H1 (cell line): Measurements from ENCODE around the gene SIRT7. TPM values are rescaled to one million over a fixed set of nuclear protein-coding genes. Genes with fewer than 3 reads are reported as not detected.

Source experiments
- CTCF ChIA-PET: fragments of 300-600 bp; sonication (Branson Sonifier 250); formaldehyde crosslinking; loops from one replicate; lab custom pipeline; 2021; ENCODE audit not compliant: partially characterized antibody; lab: Charles Lee
- POLR2A ChIA-PET: fragments of 300-600 bp; sonication (Branson Sonifier 250); formaldehyde crosslinking; loops from one replicate; lab custom pipeline; 2021; ENCODE audit warnings: inconsistent platforms; ENCODE audit not compliant: partially characterized antibody; lab: Charles Lee
- DNase-seq, 2 experiments: peaks; one replicate each; pipeline versions ENCODE4 v3.0.0 to v3.0.0-alpha.2; 2010 to 2022; ENCODE audit warnings: low spot score in 2 of 2, low read depth in 1 of 2, mixed read lengths in 1 of 2
- FAIRE-seq: peaks from 2 replicates; lab custom pipeline; 2011; peaks lifted over from hg19 to GRCh38; lab: Jason Lieb, UNC
- H2AFZ ChIP-seq: 2 replicates; pipeline ENCODE4 v1.8.1; 2012; ENCODE audit warnings: low read length, inconsistent platforms
- H2AK5ac ChIP-seq: 2 replicates; pipeline ENCODE4 v1.6.1; 2013; ENCODE audit warnings: low read depth, low read length
- H2BK120ac ChIP-seq: replicated peaks from 2 replicates; pipeline ENCODE3; 2013; ENCODE audit warnings: low read depth, low read length, inconsistent platforms
- H2BK12ac ChIP-seq: 2 replicates; pipeline ENCODE4 v1.6.1; 2013; ENCODE audit warnings: low read depth, low read length
- H2BK15ac ChIP-seq: 2 replicates; pipeline ENCODE4 v1.6.1; 2013; ENCODE audit warnings: low read length
- H2BK20ac ChIP-seq: 2 replicates; pipeline ENCODE4 v1.6.1; 2013; ENCODE audit warnings: low read length
- H2BK5ac ChIP-seq: 2 replicates; pipeline ENCODE4 v1.6.1; 2013; ENCODE audit warnings: low read depth, low read length
- H3K14ac ChIP-seq: 2 replicates; pipeline ENCODE4 v1.6.1; 2013; ENCODE audit warnings: inconsistent platforms; ENCODE audit not compliant: insufficient read length
- H3K18ac ChIP-seq: 2 replicates; pipeline ENCODE4 v1.6.1; 2013; ENCODE audit warnings: low read length; ENCODE audit errors: extremely low read depth
- H3K23ac ChIP-seq: 2 replicates; pipeline ENCODE4 v1.6.1; 2013; ENCODE audit warnings: inconsistent platforms; ENCODE audit not compliant: insufficient read length
- H3K23me2 ChIP-seq: 2 replicates; pipeline ENCODE4 v1.6.1; 2013; ENCODE audit warnings: low read depth, low read length
- H3K27ac ChIP-seq: 2 replicates; pipeline ENCODE4 v1.6.1; 2011; ENCODE audit warnings: low read depth, low read length, inconsistent platforms
- H3K27me3 ChIP-seq, 4 experiments: replicated peaks in 1 of 4; 1 replicate in 1 of 4; 2 replicates in 3 of 4; pipeline versions ENCODE4 v1.6.1 to v1.8.1; 2011 to 2013; ENCODE audit warnings: low read length in 3 of 4, mild to moderate bottlenecking in 3 of 4, inconsistent platforms in 2 of 4, mixed read lengths in 2 of 4, moderate library complexity in 1 of 4; ENCODE audit not compliant: control insufficient read depth in 3 of 4, insufficient read depth in 3 of 4; ENCODE audit errors: extremely low read depth in 1 of 4
- H3K36me3 ChIP-seq, 4 experiments: 2 replicates each; pipeline versions ENCODE4 v1.6.1 to v1.8.1; 2011 to 2013; ENCODE audit warnings: mild to moderate bottlenecking in 4 of 4, low read length in 3 of 4, moderate library complexity in 2 of 4, control low read depth in 1 of 4, inconsistent platforms in 1 of 4; ENCODE audit not compliant: insufficient read depth in 4 of 4, control insufficient read depth in 2 of 4
- H3K4ac ChIP-seq: replicated peaks from 2 replicates; pipeline ENCODE3; 2013; ENCODE audit warnings: low read length, low read depth, mixed read lengths, inconsistent platforms; ENCODE audit not compliant: insufficient read length
- H3K4me1 ChIP-seq, 4 experiments: replicated peaks in 1 of 4; 1 replicate in 1 of 4; 2 replicates in 3 of 4; pipeline versions ENCODE4 v1.6.1 to v1.8.1; 2011 to 2013; ENCODE audit warnings: low read length in 3 of 4, inconsistent platforms in 2 of 4, mixed read lengths in 1 of 4; ENCODE audit not compliant: insufficient read depth in 4 of 4, control insufficient read depth in 3 of 4
- H3K4me2 ChIP-seq, 2 experiments: 2 replicates each; pipeline versions ENCODE4 v1.6.1 to v1.8.1; 2011 to 2013; ENCODE audit warnings: low read depth in 2 of 2, low read length in 2 of 2, control low read depth in 1 of 2, inconsistent platforms in 1 of 2, mild to moderate bottlenecking in 1 of 2; ENCODE audit not compliant: insufficient read depth in 1 of 2
- H3K4me3 ChIP-seq, 4 experiments: fragments of 200-600, 300-600 bp in 1 of 4; sonication (generic), shearing (Covaris generic), sonication (Bioruptor Twin) in 1 of 4; 2 replicates each; pipeline versions ENCODE4 v1.5.1 to v1.8.1; 2011 to 2016; ENCODE audit warnings: low read length in 4 of 4, low read depth in 3 of 4, control low read depth in 2 of 4, inconsistent platforms in 2 of 4, mild to moderate bottlenecking in 2 of 4, mixed read lengths in 1 of 4, moderate library complexity in 1 of 4; ENCODE audit not compliant: insufficient read depth in 2 of 4; ENCODE audit errors: extremely low read depth in 1 of 4
- H3K56ac ChIP-seq: replicated peaks from 2 replicates; pipeline ENCODE3; 2013; ENCODE audit warnings: low read depth, mild to moderate bottlenecking, mixed read lengths, low read length, inconsistent platforms; ENCODE audit not compliant: insufficient read length
- H3K79me1 ChIP-seq: 2 replicates; pipeline ENCODE4 v1.6.1; 2013; ENCODE audit warnings: low read depth, low read length, control low read depth
- H3K79me2 ChIP-seq, 2 experiments: 2 replicates each; pipeline versions ENCODE4 v1.6.1 to v1.8.1; 2012 to 2013; ENCODE audit warnings: low read length in 2 of 2, mild to moderate bottlenecking in 2 of 2, inconsistent platforms in 1 of 2; ENCODE audit not compliant: insufficient read depth in 2 of 2, control insufficient read depth in 1 of 2
- H3K9ac ChIP-seq, 4 experiments: replicated peaks in 1 of 4; 1 replicate in 1 of 4; 2 replicates in 3 of 4; pipeline versions ENCODE4 v1.6.1 to v1.8.1; 2011 to 2013; ENCODE audit warnings: low read depth in 3 of 4, low read length in 3 of 4, control low read depth in 2 of 4, mild to moderate bottlenecking in 2 of 4, moderate library complexity in 2 of 4, inconsistent platforms in 1 of 4; ENCODE audit errors: extremely low read depth in 1 of 4
- H3K9me3 ChIP-seq, 2 experiments: 2 replicates each; pipeline versions ENCODE4 v1.6.1 to v1.8.1; 2012 to 2013; ENCODE audit warnings: mild to moderate bottlenecking in 2 of 2, moderate library complexity in 2 of 2, control low read depth in 1 of 2, inconsistent platforms in 1 of 2, low read depth in 1 of 2, low read length in 1 of 2, mixed read lengths in 1 of 2; ENCODE audit not compliant: insufficient read depth in 2 of 2
- H4K20me1 ChIP-seq, 2 experiments: replicated peaks in 1 of 2; 2 replicates each; pipeline versions ENCODE3 to v1.8.1; 2011 to 2013; ENCODE audit warnings: inconsistent platforms in 2 of 2, low read length in 2 of 2, mild to moderate bottlenecking in 1 of 2; ENCODE audit not compliant: insufficient read depth in 2 of 2, control insufficient read depth in 1 of 2
- H4K5ac ChIP-seq: 2 replicates; pipeline ENCODE4 v1.6.1; 2013; ENCODE audit warnings: low read length, low read depth, mixed read lengths, inconsistent platforms; ENCODE audit not compliant: insufficient read length
- H4K8ac ChIP-seq: 2 replicates; pipeline ENCODE4 v1.8.0; 2013; ENCODE audit warnings: mild to moderate bottlenecking, moderate library complexity, low read length, inconsistent platforms; ENCODE audit not compliant: insufficient read depth; ENCODE audit errors: extremely low read depth
- H4K91ac ChIP-seq: replicated peaks from 2 replicates; pipeline ENCODE3; 2013; ENCODE audit warnings: low read length, mixed read lengths, inconsistent platforms; ENCODE audit not compliant: insufficient read length
- CEBPB ChIP-seq: IDR thresholded peaks from 2 replicates; pipeline ENCODE4 v1.6.1; 2012; ENCODE audit warnings: low read depth, low read length
- EP300 ChIP-seq, 2 experiments: IDR thresholded peaks; 1 replicate in 1 of 2; 2 replicates in 1 of 2; pipeline ENCODE4 v1.6.1; 2011 to 2012; ENCODE audit warnings: low read depth in 2 of 2, low read length in 2 of 2, mild to moderate bottlenecking in 2 of 2, borderline replicate concordance in 1 of 2, inconsistent platforms in 1 of 2, moderate library complexity in 1 of 2
- HDAC2 ChIP-seq, 2 experiments: fragments of 300-600 bp in 1 of 2; sonication (generic) in 1 of 2; IDR thresholded peaks; 2 replicates each; pipeline ENCODE4 v1.6.1; 2011 to 2012; ENCODE audit warnings: low read depth in 2 of 2, low read length in 2 of 2, mild to moderate bottlenecking in 2 of 2, moderate library complexity in 2 of 2, borderline replicate concordance in 1 of 2, inconsistent platforms in 1 of 2
- JUND ChIP-seq: IDR thresholded peaks from 2 replicates; pipeline ENCODE4 v1.6.1; 2011; ENCODE audit warnings: mild to moderate bottlenecking, improper control_type of control experiment, low read length
- KDM4A ChIP-seq: IDR thresholded peaks from one replicate; pipeline ENCODE4 v1.7.1; 2012; ENCODE audit warnings: low read depth, mild to moderate bottlenecking, moderate library complexity, low read length, inconsistent platforms; ENCODE audit not compliant: severe bottlenecking
- RAD21 ChIP-seq, 2 experiments: IDR thresholded peaks in 1 of 2; conservative IDR thresholded peaks in 1 of 2; 2 replicates each; pipeline ENCODE4 v1.6.1; 2011; ENCODE audit warnings: low read depth in 2 of 2, low read length in 2 of 2, improper control_type of control experiment in 1 of 2, inconsistent platforms in 1 of 2, mild to moderate bottlenecking in 1 of 2, moderate library complexity in 1 of 2
- SIN3A ChIP-seq, 2 experiments: IDR thresholded peaks in 1 of 2; conservative IDR thresholded peaks in 1 of 2; 2 replicates each; pipeline ENCODE4 v1.6.1; 2011 to 2012; ENCODE audit warnings: low read length in 2 of 2, improper control_type of control experiment in 1 of 2, low read depth in 1 of 2, mild to moderate bottlenecking in 1 of 2
- SP1 ChIP-seq: IDR thresholded peaks from 2 replicates; pipeline ENCODE4 v1.6.1; 2011; ENCODE audit warnings: low read depth, low read length
- TAF1 ChIP-seq: IDR thresholded peaks from 2 replicates; pipeline ENCODE4 v1.6.1; 2011; ENCODE audit warnings: mild to moderate bottlenecking, low read depth, low read length
- TEAD4 ChIP-seq: IDR thresholded peaks from 2 replicates; pipeline ENCODE4 v1.6.1; 2012; ENCODE audit warnings: low read depth, low read length, inconsistent platforms, mixed read lengths
- WGBS, 2 experiments: shearing (Covaris generic) in 1 of 2; methylation state at CpG; one replicate each; pipeline versions ENCODE4 v1.1.6 to v1.1.7; 2013 to 2015; ENCODE audit warnings: low lambda C conversion rate in 2 of 2, mixed read lengths in 2 of 2, inconsistent platforms in 1 of 2, low coverage in 1 of 2, missing lambda C conversion rate in 1 of 2; ENCODE audit not compliant: insufficient replicate concordance in 2 of 2, insufficient coverage in 1 of 2, insufficient read length in 1 of 2; ENCODE audit errors: extremely low coverage in 1 of 2, missing lambda C conversion rate in 1 of 2; 5-methylcytosine and 5-hydroxymethylcytosine counted together
- polyA plus RNA-seq, 7 experiments: library from polyadenylated mRNA; depleted of rRNA in 3 of 7; stranded (reverse) in 5 of 7; unstranded in 2 of 7; fragments of >200 nt in 5 of 7; fragments of 200-250 nt in 2 of 7; gene quantifications; 1 replicate in 5 of 7; 2 replicates in 1 of 7; 4 replicates in 1 of 7; pipeline versions ENCODE4 v1.2.1 to v1.2.3, GENCODE V29; 2011 to 2013; ENCODE audit warnings: missing spikeins in 2 of 7, mixed read lengths in 2 of 7
- total RNA-seq: library from RNA; stranded (reverse); fragmentation: NEBNext Ultra II Directional; extraction: Animal tissue kit (Norgen Biotek cat#: 25700); gene quantifications from 2 replicates; pipeline ENCODE4 v1.2.1, GENCODE V29; 2021

The SIRT7 gene
- total and polyA plus RNA-seq, 2 of the 8 experiments (the other 6 are each of a cell fraction or from before 2014, with no cell fraction given): 5.8 to 16.6 TPM

DNA sequence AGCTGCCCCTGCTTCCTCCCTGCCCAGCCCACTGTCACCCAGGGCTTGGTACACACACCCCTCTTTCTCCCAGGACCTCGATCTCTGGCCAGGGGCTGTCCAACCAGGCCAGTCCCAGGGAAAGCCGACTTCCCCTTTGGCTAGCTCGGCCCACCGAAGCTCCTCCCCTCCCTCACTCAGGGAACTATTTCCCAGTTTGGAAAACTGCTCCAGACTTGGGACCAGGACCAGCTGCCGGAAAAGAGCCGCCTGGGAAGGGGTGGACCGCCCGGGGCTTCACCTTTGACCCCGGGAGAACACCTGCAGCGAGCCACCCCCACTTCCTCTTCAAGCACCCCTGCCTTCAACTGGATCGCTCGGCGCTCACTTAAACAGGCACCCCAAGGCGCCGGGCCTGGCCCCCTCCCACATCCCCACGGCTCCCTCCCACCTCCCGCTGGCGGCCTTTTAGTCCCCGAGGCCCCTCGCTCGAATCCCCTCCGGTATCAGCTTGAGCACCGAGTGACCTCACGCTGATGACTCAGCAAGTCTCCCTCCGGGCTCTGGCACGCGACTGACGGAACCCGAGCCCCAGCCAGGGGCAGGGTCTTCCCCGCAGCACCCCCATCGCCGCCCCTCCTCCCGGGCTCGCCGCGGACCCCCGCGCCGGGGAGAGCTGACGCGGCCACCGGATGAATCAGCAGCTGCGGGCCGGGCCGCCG lies 8.6 kb upstream of the SIRT7 start:
- Histone ChIP-seq H4K91ac (no peak overlapping the region), H3K27ac (peak overlapping the region; percentile 72), H3K4me3 (peak overlapping the region; percentile 67 to 89 (median 70)), H3K36me3 (peaks cover 0 to 11% (median 3%) of the 10 kb centered on the region in 4 experiments; a peak in 4 of 8 replicates), H3K4me1 (peaks cover 0 to 41% (median 32%) of the 10 kb centered on the region in 4 experiments; a peak in 6 of 7 replicates), H3K14ac (no peak overlapping the region), H4K5ac (peak overlapping the region; percentile 21), H3K79me2 (peaks cover 9 to 48% of the 10 kb centered on the region in 2 experiments; a peak in 3 of 4 replicates), H3K18ac (no peak overlapping the region; the same call in 1 of the 2 replicates), H3K23me2 (peaks cover 15% of the 10 kb centered on the region; the same call in 1 of the 2 replicates), H4K20me1 (peaks cover 7 to 25% of the 10 kb centered on the region in 2 experiments), H3K9me3 (no peaks in the 10 kb centered on the region), H3K79me1 (peaks cover 31% of the 10 kb centered on the region), H2AK5ac (no peak overlapping the region), H2AFZ (no peak overlapping the region), H2BK120ac (no peak overlapping the region), H2BK12ac (0 out of 2 replicates have a peak overlapping the region, but pooled peaks have one; percentile 68), H2BK5ac (peak overlapping the region; percentile 75), H3K4me2 (peak overlapping the region; percentile 78 to 88), H2BK15ac (peak overlapping the region; percentile 81; the same call in 1 of the 2 replicates), H3K27me3 (peaks cover 0 to 12% (median 9%) of the 10 kb centered on the region in 4 experiments; a peak in 4 of 7 replicates), H3K9ac (peak overlapping the region in 3 of 4 experiments; percentile 45 to 61 (median 52); a peak in 5 of 7 replicates), H4K8ac (peak overlapping the region; percentile 30), H3K4ac (no peak overlapping the region), H2BK20ac (no peak overlapping the region), H3K56ac (peak overlapping the region; percentile 27), H3K23ac (no peak overlapping the region)
- FAIRE-seq (no peak), DNase-seq (no peak)
- ChIA-PET POLR2A (interaction anchor here (0.7 to 14.6 kb wide), 26 partner anchors 11 to 172 kb away, joined by 3 to 150 read pairs (median 4); partner anchors contain the start of genes NPB, PCYT2, PYCR1 and SIRT7), CTCF (interaction anchor here (0.6 to 3.0 kb wide), 9 partner anchors 11 to 168 kb away, joined by 3 to 12 read pairs (median 7); no protein-coding TSS in a partner anchor)
- 5% methylated on average over 23 of the region's 46 CpGs; no CpG with 5 or more reads in 1 of the 2 experiments for WGBS, 2 experiments
- TF ChIP-seq HDAC2 (IDR thresholded peaks at IDR 0.05; ENCODE audit: borderline replicate concordance in 1 of 2, low read depth in 2 of 2, low read length in 2 of 2): no peak
- TF ChIP-seq TAF1: peak; percentile 20; the same call in 1 of the 2 replicates
- TF ChIP-seq EP300 (IDR thresholded peaks at IDR 0.05; ENCODE audit: borderline replicate concordance in 1 of 2, low read depth in 2 of 2, low read length in 2 of 2): no peak
- no peak for TF ChIP-seq TEAD4
- TF ChIP-seq RAD21 (IDR thresholded peaks at IDR 0.05 in 1 of 2, conservative IDR thresholded peaks at IDR 0.05 in 1 of 2; ENCODE audit: low read depth in 2 of 2, low read length in 2 of 2): no peak
- TF ChIP-seq KDM4A: no peak
- no peak for TF ChIP-seq SIN3A (conservative IDR thresholded peaks at IDR 0.05 in 1 of 2, IDR thresholded peaks at IDR 0.05 in 1 of 2; ENCODE audit: low read depth in 1 of 2, low read length in 2 of 2)
- TF ChIP-seq SP1: no peak
- TF ChIP-seq JUND: peak; percentile 69
- no peak for TF ChIP-seq CEBPB
